Colonic mucosa (tissue), 4 donors: Measurements from ENCODE around the gene TCFL5. TPM values are rescaled to one million over a fixed set of nuclear protein-coding genes. Genes with fewer than 3 reads are reported as not detected.

Experiments used
- DNase-seq: peaks from one replicate; pipeline ENCODE4 v3.0.0-alpha.2; 2020
- H3K27ac ChIP-seq: fragments of 200-600 bp; one replicate; pipeline ENCODE4 v1.8.0; 2021
- H3K27me3 ChIP-seq: fragments of 200-600 bp; one replicate; pipeline ENCODE4 v1.8.0; 2021
- H3K36me3 ChIP-seq: fragments of 200-600 bp; one replicate; pipeline ENCODE4 v1.8.0; 2021
- H3K4me1 ChIP-seq: fragments of 200-600 bp; one replicate; pipeline ENCODE4 v1.8.0; 2021; ENCODE audit warnings: mild to moderate bottlenecking
- H3K4me3 ChIP-seq: fragments of 200-600 bp; one replicate; pipeline ENCODE4 v1.8.0; 2021
- H3K9ac ChIP-seq, 2 donors: one replicate each; pipeline ENCODE4 v1.7.0; 2013; ENCODE audit warnings: control low read depth in 2 of 2, low read depth in 2 of 2, low read length in 2 of 2
- H3K9me3 ChIP-seq: fragments of 200-600 bp; one replicate; pipeline ENCODE4 v1.8.0; 2021
- intact Hi-C: fragments of 100-400 bp; cut with DNase I; formaldehyde crosslinking; loops from one replicate; pipeline ENCODE4 v1.14.1; 2022
- total RNA-seq, 2 donors: library from RNA; stranded (reverse); fragmentation: NEBNext Ultra II Directional in 1 of 2; extraction: Animal tissue kit (Norgen Biotek cat#: 25700) in 1 of 2; gene quantifications; one replicate each; pipeline ENCODE4 v1.2.1, GENCODE V29; 2021
- TF ChIP-seq, protein P1 (sequence below): fragments of 200-600 bp; IDR thresholded peaks from one replicate; pipeline ENCODE4 v1.8.0; 2022; ENCODE audit warnings: antibody characterized with exemption, mild to moderate bottlenecking
- donor health status: healthy.
- donor health status: DM: no; HTN: no; CAD: no.
- donor health status: DM: no; HTN: no; CAD: no.

TCFL5 gene
- total RNA-seq, 2 donors from 2014 or later = 6.2 to 7.3 TPM

DNA sequence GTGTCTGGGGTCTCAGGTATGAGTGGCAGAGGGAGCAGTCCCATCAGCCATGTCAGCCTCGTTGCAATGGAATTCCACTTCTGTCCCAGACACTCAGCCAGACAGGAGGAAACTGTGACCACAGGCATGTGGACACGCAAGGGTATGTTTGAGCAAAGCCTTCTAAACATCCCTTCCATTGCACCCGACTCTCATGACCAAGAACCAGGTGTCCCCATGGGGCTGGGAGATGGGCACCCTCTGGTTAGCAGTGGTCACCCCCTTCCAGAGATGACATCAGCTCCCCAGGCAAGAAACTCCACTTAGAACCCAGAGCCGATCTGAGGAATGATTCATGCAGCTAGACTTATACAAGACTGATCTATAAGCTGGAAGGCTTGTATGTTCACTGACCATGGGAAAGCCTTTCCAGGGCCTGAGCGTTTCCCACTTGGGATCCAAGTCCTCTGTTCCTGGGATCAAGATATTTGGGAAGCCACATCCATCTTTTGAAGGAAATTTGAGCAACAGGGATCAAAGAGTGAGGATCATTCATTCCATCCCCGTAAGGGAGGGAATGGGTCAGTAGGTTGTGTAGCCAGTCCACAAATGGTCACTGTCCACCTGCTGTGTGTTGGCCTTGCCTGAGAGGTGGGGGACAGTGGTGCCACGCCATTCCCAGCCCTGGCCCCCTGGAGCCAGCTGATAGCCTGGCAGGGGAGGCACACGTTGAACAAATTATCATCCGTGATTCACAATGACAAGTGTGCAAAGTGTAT is 69.3 kb downstream of the TCFL5 start:
- no peaks in the 10 kb centered on the region for H3K36me3 ChIP-seq
- no peak for DNase-seq
- H3K27me3 ChIP-seq = no peaks in the 10 kb centered on the region
- intact Hi-C loops = no loop called here
- no peak overlapping the region for H3K27ac ChIP-seq
- no peak overlapping the region for H3K4me3 ChIP-seq
- TF ChIP-seq, protein P1, sequence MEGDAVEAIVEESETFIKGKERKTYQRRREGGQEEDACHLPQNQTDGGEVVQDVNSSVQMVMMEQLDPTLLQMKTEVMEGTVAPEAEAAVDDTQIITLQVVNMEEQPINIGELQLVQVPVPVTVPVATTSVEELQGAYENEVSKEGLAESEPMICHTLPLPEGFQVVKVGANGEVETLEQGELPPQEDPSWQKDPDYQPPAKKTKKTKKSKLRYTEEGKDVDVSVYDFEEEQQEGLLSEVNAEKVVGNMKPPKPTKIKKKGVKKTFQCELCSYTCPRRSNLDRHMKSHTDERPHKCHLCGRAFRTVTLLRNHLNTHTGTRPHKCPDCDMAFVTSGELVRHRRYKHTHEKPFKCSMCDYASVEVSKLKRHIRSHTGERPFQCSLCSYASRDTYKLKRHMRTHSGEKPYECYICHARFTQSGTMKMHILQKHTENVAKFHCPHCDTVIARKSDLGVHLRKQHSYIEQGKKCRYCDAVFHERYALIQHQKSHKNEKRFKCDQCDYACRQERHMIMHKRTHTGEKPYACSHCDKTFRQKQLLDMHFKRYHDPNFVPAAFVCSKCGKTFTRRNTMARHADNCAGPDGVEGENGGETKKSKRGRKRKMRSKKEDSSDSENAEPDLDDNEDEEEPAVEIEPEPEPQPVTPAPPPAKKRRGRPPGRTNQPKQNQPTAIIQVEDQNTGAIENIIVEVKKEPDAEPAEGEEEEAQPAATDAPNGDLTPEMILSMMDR = no peak
- H3K4me1 ChIP-seq = peaks cover 8% of the 10 kb centered on the region
- no peaks in the 10 kb centered on the region for H3K9me3 ChIP-seq
- H3K9ac ChIP-seq = peak overlapping the region; percentile 12 to 17

DNA sequence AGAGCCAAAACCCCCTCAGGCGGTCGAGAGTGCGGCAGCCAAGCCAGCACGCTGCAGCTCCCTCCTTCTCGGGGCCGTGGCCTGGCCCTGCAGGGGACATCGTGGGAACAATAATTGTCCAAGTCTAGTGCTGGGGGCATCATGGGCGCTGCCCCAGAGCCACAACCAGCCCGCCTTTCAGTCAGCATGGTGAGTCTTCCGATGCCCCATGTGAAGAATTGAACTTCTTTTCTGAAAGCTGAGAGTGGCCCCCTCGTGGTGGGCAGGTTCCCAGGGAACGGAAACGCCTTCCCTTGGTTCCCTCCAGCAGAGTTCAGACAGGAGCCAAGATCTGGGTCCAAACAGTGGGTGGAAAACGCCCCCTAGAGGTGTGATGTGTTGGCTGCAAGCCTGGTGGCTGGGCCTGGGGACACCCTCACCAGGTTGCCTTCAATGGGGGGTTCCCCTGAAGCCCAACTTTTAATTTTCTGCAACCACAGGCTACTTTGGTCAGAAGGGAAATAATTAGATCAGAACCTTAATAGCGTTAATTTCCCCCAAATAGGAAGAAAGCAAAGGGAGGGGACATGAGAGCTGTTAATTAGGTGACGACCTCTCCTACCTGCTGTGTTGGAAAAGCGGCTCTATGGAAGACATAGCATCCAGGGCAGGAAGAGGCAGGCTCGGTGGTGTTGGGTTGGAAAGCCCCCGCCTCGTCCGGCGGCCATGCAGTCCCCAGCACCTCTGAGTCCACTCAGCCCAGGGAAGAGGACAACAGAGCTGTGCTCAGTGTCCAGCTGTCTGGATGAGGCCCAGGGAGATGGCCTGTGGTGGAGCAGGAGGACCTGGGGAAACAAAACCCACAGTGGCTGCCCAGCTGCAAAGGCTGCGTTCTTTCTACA is 70.1 kb downstream of the TCFL5 start:
- intact Hi-C loops = loop anchor here (1.0 to 2.0 kb wide), 2 partner anchors 123 to 291 kb away; no protein-coding TSS in a partner anchor
- peaks cover 4% of the 10 kb centered on the region for H3K4me1 ChIP-seq

More for the DNA sequence above, 70.1 kb downstream of the TCFL5 start:
- TF ChIP-seq, protein P1 = peak; percentile 89
- Histone ChIP-seq H3K9me3 (no peaks in the 10 kb centered on the region), H3K4me3 (no peak overlapping the region), H3K36me3 (no peaks in the 10 kb centered on the region), H3K27me3 (no peaks in the 10 kb centered on the region), H3K9ac (peak overlapping the region in 1 of 2 donors; percentile 12), H3K27ac (no peak overlapping the region)
- DNase-seq = peak; percentile 82

Other genes starting within 250 kb of the TCFL5 start
- 10 to 100 TPM; 39.7 to 42.9 TPM for gene SLCO4A1, start 219.3 kb downstream of the TCFL5 start, total RNA-seq
- gene NTSR1, start 153.0 kb downstream of the TCFL5 start, total RNA-seq = 1 to 10 TPM in 1 of 2 donors, under 1 TPM in 1; 0.05 to 2.9 TPM
- 10 to 100 TPM; 11.0 to 12.0 TPM for gene MRGBP, start 65.3 kb downstream of the TCFL5 start, total RNA-seq
- 10 to 100 TPM; 36.3 to 36.8 TPM for gene OGFR, start 57.0 kb downstream of the TCFL5 start, total RNA-seq
- 1 to 10 TPM; 2.7 to 3.6 TPM for gene COL9A3, start 44.8 kb downstream of the TCFL5 start, total RNA-seq
- 10 to 100 TPM; 41.4 to 50.4 TPM for gene DIDO1, start 64.7 kb upstream of the TCFL5 start, total RNA-seq
- gene GID8, start 76.3 kb upstream of the TCFL5 start, total RNA-seq = 10 to 100 TPM; 37.3 to 40.4 TPM
- 10 to 100 TPM; 23.1 to 54.7 TPM for gene SLC17A9, start 90.9 kb upstream of the TCFL5 start, total RNA-seq
- not detected for gene BHLHE23, start 145.1 kb upstream of the TCFL5 start, total RNA-seq